Melanocyte of skin (primary cell): ENCODE data around the gene GALNT4. TPM values are rescaled to one million over a fixed set of nuclear protein-coding genes. Genes with fewer than 3 reads are reported as not detected.

ENCODE experiments used
- small RNA-seq, 2 donors: library from RNA; depleted of rRNA; stranded (forward); fragments of <200 nt; gene quantifications; one replicate each; pipeline ENCODE3, GENCODE V24; 2012
- total RNA-seq, 2 donors: library from RNA; depleted of rRNA; stranded (reverse); fragments of >200 nt; gene quantifications; 2 replicates each; pipeline ENCODE4 v1.2.3, GENCODE V29; 2012

Gene GALNT4
- 1 to 10 TPM; 7.2 to 7.3 TPM for total RNA-seq

DNA sequence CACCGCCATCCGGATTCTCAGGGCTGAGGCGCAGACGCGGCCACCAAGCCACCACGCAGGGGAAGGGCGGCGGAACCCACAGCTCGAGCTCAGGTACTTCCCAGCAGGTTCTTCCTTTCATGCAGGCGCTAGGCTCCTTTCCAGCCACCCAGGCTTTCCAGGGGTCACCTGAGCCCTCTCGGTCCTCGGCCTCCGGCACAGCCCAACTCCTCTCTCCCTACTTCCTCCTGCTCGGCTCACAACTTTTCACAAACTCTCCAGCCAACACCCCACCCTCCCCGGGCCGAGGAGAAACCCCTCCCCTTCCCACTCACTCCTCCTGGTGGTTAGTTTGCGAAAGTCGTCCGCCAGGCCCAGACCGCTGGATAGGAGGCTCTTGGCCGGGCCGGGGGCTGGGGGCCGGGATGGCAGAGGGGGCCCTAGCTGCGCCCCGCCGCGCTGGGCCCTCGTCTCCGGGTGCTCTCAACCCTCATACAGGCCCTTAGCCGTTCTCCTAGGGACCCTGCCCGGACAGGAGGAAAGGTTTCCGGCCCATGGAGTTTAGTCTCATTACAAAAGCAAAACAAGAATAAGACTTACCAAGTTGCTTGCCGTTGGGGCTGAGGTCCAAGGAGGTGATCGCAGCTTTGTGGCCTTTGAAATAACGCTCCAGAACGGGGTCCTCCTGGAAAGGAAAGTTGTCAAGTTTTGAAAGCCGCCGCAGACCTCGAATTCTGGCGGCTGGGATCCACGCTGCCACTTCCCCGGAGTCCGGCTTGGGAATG is at the start of gene GALNT4:
Gene GALNT4 (minus strand): TSS at position 256 of the 764 bp plus-strand sequence. CDS start 247 bp downstream, at position 9.

GRCh38 chr12:89525824-89526770 is 1.5 kb upstream of the GALNT4 start, which contains the start of gene POC1B:
POC1B (minus strand) TSS chr12:89526047; CDS start chr12:89525895, 152 bp downstream.

Small RNAs within 50 kb of the gene (small RNA-seq; reads per million reads assigned to genes)
- gene AC025034.2 (0 reads per million in 2 donors), gene POC1B-GALNT4 (0 to 0.09 reads per million in 2 donors)

Other genes with a start within 250 kb of the GALNT4 start
- 100 to 1,000 TPM in 1 of 2 donors, 10 to 100 TPM in 1; 40.6 to 190 TPM for gene DUSP6, start 172.3 kb downstream of the GALNT4 start, total RNA-seq
- gene POC1B, start 1.3 kb upstream of the GALNT4 start, total RNA-seq = 10 to 100 TPM; 12.4 to 20.0 TPM
- 10 to 100 TPM; 15.5 to 20.6 TPM for gene ATP2B1, start 184.0 kb upstream of the GALNT4 start, total RNA-seq